Esophagus muscularis mucosa (tissue), 4 donors: Measurements from ENCODE around the gene HOXD1. TPM values are rescaled to one million over a fixed set of nuclear protein-coding genes. Genes with fewer than 3 reads are reported as not detected.

Experiments
- DNase-seq: peaks from one replicate; pipeline ENCODE4 v3.0.0-alpha.2; 2017; ENCODE audit errors: extremely low spot score
- H3K27ac ChIP-seq, 4 donors: fragments of 200-600 bp; sonication (generic); replicated peaks in 1 of 4; 1 replicate in 3 of 4; 2 replicates in 1 of 4; pipeline ENCODE4 v1.5.1; 2016 to 2019; ENCODE audit warnings: mild to moderate bottlenecking in 1 of 4
- H3K27me3 ChIP-seq, 4 donors: fragments of 200-600 bp; sonication (generic); one replicate each; pipeline versions ENCODE4 v1.5.1 to v1.6.0; 2016 to 2019
- H3K36me3 ChIP-seq, 4 donors: fragments of 200-600 bp; sonication (generic); one replicate each; pipeline ENCODE4 v1.5.1; 2016 to 2019
- H3K4me1 ChIP-seq, 4 donors: fragments of 200-600 bp; sonication (generic); one replicate each; pipeline ENCODE4 v1.5.1; 2016 to 2019
- H3K4me3 ChIP-seq, 4 donors: fragments of 200-600 bp; sonication (generic); 1 replicate in 2 of 4; 2 replicates in 2 of 4; pipeline ENCODE4 v1.5.1; 2016 to 2019; ENCODE audit warnings: mild to moderate bottlenecking in 4 of 4, moderate library complexity in 1 of 4
- H3K9me3 ChIP-seq, 4 donors: fragments of 200-600 bp; sonication (generic); 1 replicate in 3 of 4; 2 replicates in 1 of 4; pipeline ENCODE4 v1.5.1; 2016 to 2019
- CTCF ChIP-seq, 3 experiments: fragments of 200-600 bp in 2 of 3; fragments of 450-650 bp in 1 of 3; sonication (generic) in 2 of 3; IDR thresholded peaks; one replicate each; pipeline ENCODE4 v1.5.1; 2017 to 2019; ENCODE audit warnings: antibody characterized with exemption in 3 of 3, mild to moderate bottlenecking in 2 of 3, moderate library complexity in 1 of 3
- EP300 ChIP-seq: sonication (generic); formaldehyde crosslinking; IDR thresholded peaks from one replicate; pipeline ENCODE4 v1.6.1; 2017; ENCODE audit warnings: antibody characterized with exemption
- POLR2A ChIP-seq: fragments of 450-650 bp; IDR thresholded peaks from one replicate; pipeline ENCODE4 v1.6.1; 2017; ENCODE audit warnings: antibody characterized with exemption, moderate library complexity, mild to moderate bottlenecking, low read depth
- POLR2AphosphoS5 ChIP-seq, 2 donors: sonication (generic); formaldehyde crosslinking; IDR thresholded peaks; one replicate each; pipeline ENCODE4 v1.6.1; 2017; ENCODE audit warnings: antibody characterized with exemption in 2 of 2
- WGBS: methylation state at CpG from one replicate; pipeline ENCODE4 v1.1.5; 2018; 5-methylcytosine and 5-hydroxymethylcytosine counted together
- intact Hi-C: fragments of 100-400 bp; cut with DNase I; formaldehyde crosslinking; loops from one replicate; pipeline ENCODE4 v1.15.1; 2023
- total RNA-seq, 4 donors: library from RNA; depleted of rRNA; stranded (reverse); fragments of >200 nt; gene quantifications; one replicate each; pipeline versions ENCODE4 v1.1.0 to v1.2.1, GENCODE V29; 2016

HOXD1 gene
- total RNA-seq, 4 donors from 2014 or later = 0.19 to 0.34 TPM; not detected in 2

- peak overlapping the region in 3 of 4 donors; percentile 22 to 37 (median 35) for H3K27ac ChIP-seq
- peak; percentile 75 to 92 (median 87) for TF ChIP-seq CTCF (IDR thresholded peaks at IDR 0.05)
- TF ChIP-seq EP300 = no peak
- H3K36me3 ChIP-seq = no peaks in the 10 kb centered on the region
- H3K27me3 ChIP-seq = peaks cover 14 to 91% (median 51%) of the 10 kb centered on the region in 4 donors
- H3K9me3 ChIP-seq = no peaks in the 10 kb centered on the region
- H3K4me1 ChIP-seq = peaks cover 22 to 41% (median 30%) of the 10 kb centered on the region in 4 donors
- 11% methylated on average over 25 of the region's 48 CpGs for WGBS
- H3K4me3 ChIP-seq = peak overlapping the region; percentile 49 to 65 (median 54)
- DNase-seq = no peak
- intact Hi-C loops = loop anchor here (2.0 to 5.0 kb wide), 3 partner anchors 317 to 498 kb away; no protein-coding TSS in a partner anchor
These were observed 47.8 kb upstream of the HOXD1 start for GRCh38 chr2:176140513-176141317.

- H3K9me3 ChIP-seq = no peaks in the 10 kb centered on the region
- H3K36me3 ChIP-seq = no peaks in the 10 kb centered on the region
- peaks cover 8 to 91% (median 44%) of the 10 kb centered on the region in 4 donors for H3K27me3 ChIP-seq
- intact Hi-C loops = loop anchor here (5.0 kb wide), 1 partner anchor 315 kb away; no protein-coding TSS in a partner anchor
- no peak for DNase-seq
- H3K4me1 ChIP-seq = peaks cover 17 to 29% (median 19%) of the 10 kb centered on the region in 4 donors
- H3K27ac ChIP-seq = no peak overlapping the region
- no peak overlapping the region for H3K4me3 ChIP-seq
- 88% methylated on average over 2 of the region's 2 CpGs for WGBS
- TF ChIP-seq POLR2AphosphoS5 (IDR thresholded peaks at IDR 0.05) (no peak), POLR2A (no peak), CTCF (IDR thresholded peaks at IDR 0.05) (no peak), EP300 (no peak)
These were observed 46.2 kb upstream of the HOXD1 start for GRCh38 chr2:176142281-176142680.

- WGBS = 49% methylated on average over 4 of the region's 4 CpGs
- H3K4me1 ChIP-seq = peaks cover 6 to 15% (median 8%) of the 10 kb centered on the region in 4 donors
- H3K27ac ChIP-seq = no peak overlapping the region
- H3K36me3 ChIP-seq = no peaks in the 10 kb centered on the region
- no peak for TF ChIP-seq POLR2A
- TF ChIP-seq EP300 = no peak
- TF ChIP-seq POLR2AphosphoS5 (IDR thresholded peaks at IDR 0.05) = no peak
- TF ChIP-seq CTCF (IDR thresholded peaks at IDR 0.05) = no peak
- no peak overlapping the region for H3K4me3 ChIP-seq
- DNase-seq = no peak
- peaks cover 0 to 91% (median 50%) of the 10 kb centered on the region in 4 donors for H3K27me3 ChIP-seq
- no peaks in the 10 kb centered on the region for H3K9me3 ChIP-seq
- intact Hi-C loops = no loop called here
These were observed 43.1 kb upstream of the HOXD1 start for GRCh38 chr2:176145085-176145969.

GRCh38 chr2:176146101-176146500 lies 42.4 kb upstream of the HOXD1 start:
- TF ChIP-seq POLR2AphosphoS5 (IDR thresholded peaks at IDR 0.05) (no peak), CTCF (IDR thresholded peaks at IDR 0.05) (no peak), EP300 (no peak), POLR2A (no peak)
- H3K9me3 ChIP-seq = no peaks in the 10 kb centered on the region
- DNase-seq = no peak
- WGBS = 47% methylated on average over 6 of the region's 6 CpGs
- peaks cover 0 to 91% (median 51%) of the 10 kb centered on the region in 4 donors for H3K27me3 ChIP-seq
- no peak overlapping the region for H3K27ac ChIP-seq
- H3K4me1 ChIP-seq = peaks cover 0 to 10% (median under 1%) of the 10 kb centered on the region in 4 donors
- H3K36me3 ChIP-seq = no peaks in the 10 kb centered on the region
- no peak overlapping the region for H3K4me3 ChIP-seq
- intact Hi-C loops = no loop called here
